NT2/D1 (cell line): Measurements from ENCODE around the gene ERC2.

Source experiments
- DNase-seq: peaks from one replicate; pipeline ENCODE4 v3.0.0-alpha.2; 2011; ENCODE audit warnings: low read depth, low spot score
- H3K27me3 ChIP-seq: 2 replicates; pipeline ENCODE4 v1.6.0; 2011; ENCODE audit warnings: mild to moderate bottlenecking; ENCODE audit not compliant: insufficient read length, insufficient read depth
- H3K36me3 ChIP-seq: 2 replicates; pipeline ENCODE4 v1.6.1; 2011; ENCODE audit warnings: mild to moderate bottlenecking, low read length, mixed read lengths; ENCODE audit not compliant: insufficient read depth, insufficient read length
- H3K4me1 ChIP-seq: 2 replicates; pipeline ENCODE4 v1.5.1; 2011; ENCODE audit not compliant: insufficient read depth, insufficient read length
- H3K4me3 ChIP-seq: 2 replicates; pipeline ENCODE4 v1.5.1; 2011; ENCODE audit warnings: low read depth; ENCODE audit not compliant: insufficient read length
- H3K9ac ChIP-seq: 2 replicates; pipeline ENCODE4 v1.6.0; 2011; ENCODE audit warnings: low read depth; ENCODE audit not compliant: insufficient read length
- H3K9me3 ChIP-seq: 2 replicates; pipeline ENCODE4 v1.5.1; 2011; ENCODE audit warnings: mild to moderate bottlenecking, low read length; ENCODE audit not compliant: insufficient read depth
- SUZ12 ChIP-seq: IDR thresholded peaks from 2 replicates; pipeline ENCODE4 v1.6.1; 2011; ENCODE audit not compliant: insufficient read length, insufficient read depth; ENCODE audit errors: extremely low read depth
- YY1 ChIP-seq: IDR thresholded peaks from 2 replicates; pipeline ENCODE4 v1.6.1; 2011; ENCODE audit not compliant: insufficient read length, insufficient read depth
- ZNF274 ChIP-seq: IDR thresholded peaks from 2 replicates; pipeline ENCODE4 v1.6.1; 2011; ENCODE audit warnings: mild to moderate bottlenecking, low read depth, low read length

ERC2 gene

DNA sequence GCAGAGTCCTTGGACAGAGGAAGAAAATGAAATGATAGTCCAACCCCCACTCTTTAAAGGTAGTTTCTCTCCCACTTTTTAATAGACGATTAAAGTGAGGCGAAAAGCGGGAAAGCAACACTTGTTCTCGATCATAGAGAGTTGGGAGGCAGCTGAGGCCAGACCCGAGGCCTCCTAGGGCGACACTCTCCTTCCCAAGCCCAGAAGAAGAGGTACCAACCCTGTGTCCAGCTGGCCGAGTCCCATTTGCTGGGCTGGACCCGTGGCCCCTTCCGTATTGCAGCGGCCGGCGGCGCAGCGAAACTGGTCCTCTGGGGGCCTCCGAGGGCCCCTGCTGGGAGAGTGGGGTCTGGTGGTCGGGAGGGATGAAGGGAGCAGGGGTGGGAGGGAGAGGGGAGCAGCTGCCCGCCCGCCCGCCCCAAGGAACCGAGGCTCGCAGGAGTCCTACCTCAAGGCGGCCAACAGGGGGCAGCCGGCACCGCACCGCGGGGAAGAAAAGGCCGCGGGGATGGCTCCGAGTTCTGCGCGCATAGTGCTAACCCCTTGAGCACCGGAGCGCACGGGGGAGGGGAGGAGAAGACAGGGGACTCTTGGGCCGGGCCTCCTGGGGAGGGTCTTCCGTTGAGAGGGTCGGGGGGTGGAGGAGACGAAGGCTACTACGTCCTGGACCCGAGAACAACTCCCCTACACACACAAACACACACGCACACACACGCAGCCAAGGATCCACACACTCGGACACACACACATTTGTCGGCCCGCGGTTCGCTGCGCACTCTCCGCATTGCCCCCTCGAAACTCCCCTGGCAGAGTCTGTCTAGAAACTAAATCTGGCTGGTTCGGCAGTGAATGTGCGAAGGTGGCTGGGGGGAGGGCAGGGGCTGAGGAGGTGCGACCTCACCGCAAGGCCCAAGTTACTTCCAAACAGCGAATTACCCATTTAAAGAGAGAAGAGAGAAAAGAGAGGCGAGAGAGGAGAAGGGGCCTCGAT is 983.2 kb downstream of the ERC2 start:
- Histone ChIP-seq H3K36me3 (peaks cover 42% of the 10 kb centered on the region), H3K9me3 (peaks cover 16% of the 10 kb centered on the region; the same call in 1 of the 2 replicates), H3K4me3 (peak overlapping the region; percentile 84), H3K27me3 (no peaks in the 10 kb centered on the region), H3K9ac (peak overlapping the region; percentile 91), H3K4me1 (peaks cover 13% of the 10 kb centered on the region)
- DNase-seq, result no peak
- TF ChIP-seq YY1, result no peak
- TF ChIP-seq ZNF274, result no peak
- no peak for TF ChIP-seq SUZ12

DNA sequence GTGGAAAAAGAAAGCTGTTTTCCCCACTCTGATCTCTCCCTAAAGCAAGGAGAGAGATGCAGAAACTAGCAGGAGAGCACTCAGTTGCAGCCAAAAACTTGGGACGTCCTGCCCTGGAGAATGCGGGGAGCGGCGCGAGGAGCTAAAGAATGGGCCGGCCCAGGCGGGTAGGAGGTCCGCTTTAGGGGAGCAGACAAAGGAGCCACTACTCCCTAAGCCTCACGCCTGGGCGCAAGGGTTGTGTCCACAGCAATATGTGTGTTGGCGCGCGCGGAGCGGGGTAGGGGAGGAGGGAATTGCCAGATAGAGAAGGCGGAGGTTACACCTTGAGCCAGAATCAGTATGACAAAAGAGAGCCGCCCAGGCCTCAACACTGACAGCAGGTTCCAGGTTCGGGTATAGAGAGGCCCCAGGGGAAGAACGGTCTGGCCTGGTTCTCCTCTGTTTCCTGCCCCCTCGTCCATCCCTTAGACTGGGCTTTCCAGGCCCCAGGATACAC is 984.0 kb downstream of the ERC2 start:
- no peaks in the 10 kb centered on the region for H3K27me3 ChIP-seq
- H3K36me3 ChIP-seq, result peaks cover 51% of the 10 kb centered on the region
- no peak for DNase-seq
- H3K4me3 ChIP-seq, result no peak overlapping the region
- peaks cover 16% of the 10 kb centered on the region; the same call in 1 of the 2 replicates for H3K9me3 ChIP-seq
- H3K9ac ChIP-seq, result no peak overlapping the region
- peaks cover 13% of the 10 kb centered on the region for H3K4me1 ChIP-seq
- TF ChIP-seq ZNF274 (no peak), YY1 (no peak), SUZ12 (no peak)

DNA sequence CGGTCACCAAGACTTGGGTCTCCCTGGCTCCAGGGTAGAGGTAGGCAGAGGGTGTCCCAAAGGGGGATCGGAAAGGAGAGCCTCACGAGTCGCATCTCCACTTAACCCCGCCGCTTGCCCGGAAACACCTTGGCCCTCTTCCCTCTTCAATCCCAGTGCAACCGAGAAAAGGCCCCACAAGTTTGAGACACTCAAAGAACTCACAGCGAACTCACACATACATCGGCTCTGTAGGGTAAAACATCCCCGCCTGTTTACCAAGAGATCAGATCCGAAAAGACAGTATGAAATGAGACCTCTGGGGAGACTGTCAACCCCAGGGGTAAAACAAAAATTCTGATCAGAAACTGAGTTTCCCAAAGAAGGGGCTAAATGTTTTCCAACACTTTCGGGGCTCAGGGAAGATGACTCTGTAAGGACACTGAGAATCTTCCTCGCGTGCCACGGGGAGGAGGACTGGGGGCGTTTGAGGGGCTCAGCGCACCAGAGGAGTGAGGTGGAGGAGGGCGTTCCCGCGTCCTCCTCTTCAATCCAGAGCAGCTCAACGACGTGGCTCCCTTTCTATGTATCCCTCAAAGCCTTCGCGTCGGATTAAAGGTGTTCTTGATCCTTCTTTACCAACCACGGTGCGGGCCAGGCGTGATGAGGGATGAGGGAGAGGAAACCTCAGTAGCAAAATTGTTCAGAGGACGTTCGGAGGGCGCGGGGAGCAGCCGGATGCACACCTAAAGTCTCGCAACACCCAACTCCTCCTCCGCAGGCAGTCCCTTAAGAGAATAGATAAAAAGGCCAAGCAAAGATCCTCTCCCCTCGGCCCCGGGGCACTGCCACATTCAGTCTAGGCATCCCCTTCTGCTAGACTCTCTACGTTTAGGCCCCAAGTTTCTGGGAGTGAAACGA is 984.8 kb downstream of the ERC2 start:
- Histone ChIP-seq H3K27me3 (no peaks in the 10 kb centered on the region), H3K4me1 (peaks cover 13% of the 10 kb centered on the region), H3K36me3 (peaks cover 58% of the 10 kb centered on the region), H3K4me3 (no peak overlapping the region), H3K9ac (peak overlapping the region; percentile 52), H3K9me3 (peaks cover 16% of the 10 kb centered on the region; the same call in 1 of the 2 replicates)
- no peak for TF ChIP-seq ZNF274
- TF ChIP-seq YY1, result no peak
- no peak for TF ChIP-seq SUZ12
- DNase-seq, result no peak

DNA sequence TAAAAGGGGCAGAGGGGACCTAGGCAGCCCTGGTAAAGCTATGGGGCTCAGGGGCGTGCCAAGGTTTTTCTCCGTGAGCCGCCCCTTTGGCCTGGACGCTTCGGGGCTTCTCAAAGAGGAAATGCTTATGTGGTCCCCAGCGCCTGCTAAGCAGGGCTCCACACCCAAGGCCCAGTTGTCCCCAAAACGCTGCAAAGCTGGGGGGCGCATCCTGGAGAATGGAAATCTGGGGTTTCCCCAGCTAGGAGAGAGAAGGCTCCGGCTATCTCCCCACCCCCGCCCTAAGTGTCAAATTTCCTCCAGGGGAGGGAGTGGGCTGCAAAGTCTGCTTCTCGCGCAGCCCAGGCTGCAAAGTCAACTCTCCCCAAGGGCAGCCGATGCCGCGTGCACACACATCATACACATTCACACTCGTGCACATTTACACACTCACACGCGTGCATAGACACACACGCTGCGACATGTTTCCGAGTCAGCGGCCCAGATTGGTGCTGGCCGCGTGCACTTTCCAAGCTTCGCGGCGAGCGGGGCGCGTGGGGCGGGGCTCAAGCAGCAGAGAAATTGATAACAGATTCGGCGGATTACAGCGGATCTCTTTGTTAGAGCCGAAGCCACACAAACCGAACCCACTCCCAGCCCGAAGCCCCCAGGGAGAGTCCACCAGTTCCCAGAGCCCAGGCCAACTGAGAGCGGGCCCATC is 985.6 kb downstream of the ERC2 start:
- no peak for DNase-seq
- H3K4me1 ChIP-seq, result peaks cover 13% of the 10 kb centered on the region
- no peak for TF ChIP-seq ZNF274
- H3K4me3 ChIP-seq, result no peak overlapping the region
- H3K27me3 ChIP-seq, result no peaks in the 10 kb centered on the region
- peak overlapping the region; percentile 52 for H3K9ac ChIP-seq
- peaks cover 16% of the 10 kb centered on the region; the same call in 1 of the 2 replicates for H3K9me3 ChIP-seq
- H3K36me3 ChIP-seq, result peaks cover 66% of the 10 kb centered on the region

DNA sequence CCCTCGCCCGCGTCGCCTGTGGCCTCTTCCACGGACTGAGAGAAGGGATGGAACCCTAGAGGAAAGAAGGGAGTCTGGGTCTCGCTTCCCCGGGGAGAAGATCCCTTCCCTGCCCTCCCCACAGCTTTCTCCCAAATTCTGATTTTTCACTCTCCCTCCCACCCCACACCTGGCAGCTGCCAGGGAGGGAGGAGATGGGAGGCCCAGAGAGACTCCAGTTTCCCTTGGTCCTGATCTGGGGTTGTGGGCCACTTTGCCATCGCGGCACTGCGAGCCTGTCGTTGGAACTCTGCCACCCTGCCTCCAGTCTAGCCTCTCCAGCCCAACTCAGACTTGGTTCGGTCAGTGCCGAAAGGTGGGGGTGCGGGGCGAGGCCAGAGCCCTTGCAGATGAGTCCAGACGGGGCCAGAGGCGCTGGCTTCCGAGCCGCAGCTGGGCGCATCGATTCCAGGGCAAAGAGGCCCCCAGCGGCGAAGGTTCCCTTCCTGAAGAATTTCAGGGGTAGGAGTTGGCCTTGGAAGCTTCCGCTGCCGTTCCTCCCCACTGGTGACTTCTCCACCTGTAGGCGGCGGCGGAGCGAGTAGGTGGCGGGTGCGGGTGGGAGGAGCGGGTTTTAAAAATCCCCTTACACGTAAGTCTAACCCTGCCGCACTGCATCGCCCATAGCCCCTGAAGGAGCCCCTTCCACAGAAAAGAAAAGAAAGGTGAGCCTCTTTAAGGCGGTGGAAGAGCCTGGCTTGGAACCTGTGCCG is 986.3 kb downstream of the ERC2 start:
- TF ChIP-seq ZNF274, result no peak
- no peak for TF ChIP-seq SUZ12
- TF ChIP-seq YY1, result no peak
- H3K9ac ChIP-seq, result no peak overlapping the region
- no peak for DNase-seq
- peaks cover 13% of the 10 kb centered on the region for H3K4me1 ChIP-seq
- H3K36me3 ChIP-seq, result peaks cover 74% of the 10 kb centered on the region
- H3K27me3 ChIP-seq, result no peaks in the 10 kb centered on the region
- H3K9me3 ChIP-seq, result peaks cover 16% of the 10 kb centered on the region; the same call in 1 of the 2 replicates
- no peak overlapping the region for H3K4me3 ChIP-seq
